RWPE1 (cell line): ENCODE results near the gene MEIKIN.
"Not testable (repeated sequence)": the region's sequence is repeated elsewhere in the genome, so short reads cannot be mapped to it uniquely, and the experiment has no call there.

Experiments used
- CTCF ChIA-PET: fragments of 350-600 bp; sonication (Branson Sonifier 250); formaldehyde crosslinking; extraction: SDS; loops from one replicate; lab custom pipeline; 2021; lab: Yijun Ruan, JAX
- POLR2A ChIA-PET: fragments of 400-600 bp; formaldehyde crosslinking; extraction: SDS; loops from one replicate; lab custom pipeline; 2020; ENCODE audit warnings: antibody characterized with exemption; ENCODE audit not compliant: low non-redundant PET; lab: Yijun Ruan, JAX
- DNase-seq: peaks from one replicate; pipeline ENCODE4 v3.0.0; 2012; ENCODE audit warnings: low spot score
- H3K27ac ChIP-seq: fragments of 450-650 bp; 2 replicates; pipeline ENCODE4 v1.5.1; 2017
- TF ChIP-seq, protein P1 (sequence below): fragments of 450-650 bp; conservative IDR thresholded peaks from 2 replicates; pipeline ENCODE4 v1.5.1; 2017; ENCODE audit warnings: low read depth, mild to moderate bottlenecking

The MEIKIN gene

DNA sequence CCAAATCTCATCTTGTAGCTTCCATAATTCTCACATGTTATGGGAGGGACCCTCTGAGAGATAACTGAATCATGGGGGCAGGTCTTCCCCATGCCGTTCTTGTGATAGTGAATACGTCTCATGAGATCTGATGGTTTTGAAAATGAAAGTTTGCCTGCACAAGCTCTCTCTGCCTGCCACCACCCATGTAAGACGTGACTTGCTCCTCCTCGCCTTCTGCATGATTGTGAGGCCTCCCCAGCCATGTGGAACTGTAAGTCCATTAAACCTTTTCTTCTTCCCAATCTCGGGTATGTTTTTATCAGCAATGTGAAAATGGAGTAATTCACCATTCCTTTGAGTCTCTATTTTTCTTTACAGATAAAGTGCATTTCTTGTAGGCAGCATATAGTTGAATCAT is 81.8 kb downstream of the MEIKIN start:
- no peak overlapping the region for H3K27ac ChIP-seq
- DNase-seq: no peak
- POLR2A ChIA-PET: no interaction called here
- TF ChIP-seq, protein P1, sequence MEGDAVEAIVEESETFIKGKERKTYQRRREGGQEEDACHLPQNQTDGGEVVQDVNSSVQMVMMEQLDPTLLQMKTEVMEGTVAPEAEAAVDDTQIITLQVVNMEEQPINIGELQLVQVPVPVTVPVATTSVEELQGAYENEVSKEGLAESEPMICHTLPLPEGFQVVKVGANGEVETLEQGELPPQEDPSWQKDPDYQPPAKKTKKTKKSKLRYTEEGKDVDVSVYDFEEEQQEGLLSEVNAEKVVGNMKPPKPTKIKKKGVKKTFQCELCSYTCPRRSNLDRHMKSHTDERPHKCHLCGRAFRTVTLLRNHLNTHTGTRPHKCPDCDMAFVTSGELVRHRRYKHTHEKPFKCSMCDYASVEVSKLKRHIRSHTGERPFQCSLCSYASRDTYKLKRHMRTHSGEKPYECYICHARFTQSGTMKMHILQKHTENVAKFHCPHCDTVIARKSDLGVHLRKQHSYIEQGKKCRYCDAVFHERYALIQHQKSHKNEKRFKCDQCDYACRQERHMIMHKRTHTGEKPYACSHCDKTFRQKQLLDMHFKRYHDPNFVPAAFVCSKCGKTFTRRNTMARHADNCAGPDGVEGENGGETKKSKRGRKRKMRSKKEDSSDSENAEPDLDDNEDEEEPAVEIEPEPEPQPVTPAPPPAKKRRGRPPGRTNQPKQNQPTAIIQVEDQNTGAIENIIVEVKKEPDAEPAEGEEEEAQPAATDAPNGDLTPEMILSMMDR: no peak
- CTCF ChIA-PET: no interaction called here

DNA sequence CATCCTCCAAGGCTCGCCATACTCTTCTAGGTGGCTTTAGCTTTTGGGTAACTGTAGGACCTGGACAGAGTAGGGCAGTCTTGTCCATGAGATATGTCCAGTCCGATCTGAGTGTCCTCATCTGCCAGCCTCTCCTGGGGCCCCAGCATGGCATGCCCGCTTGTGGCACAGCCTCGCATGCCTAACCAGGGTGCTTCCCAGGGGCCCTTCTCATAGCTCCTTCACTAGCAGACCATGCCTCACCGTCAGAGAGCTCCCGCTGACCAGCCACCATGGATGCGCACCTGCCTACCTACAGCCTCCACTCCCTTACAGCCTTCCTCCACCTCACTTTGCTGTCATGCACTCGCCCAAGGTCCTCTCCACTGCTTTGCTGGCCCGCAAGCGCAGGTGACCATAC is 88.1 kb downstream of the MEIKIN start:
- ChIA-PET CTCF (no interaction called here), POLR2A (no interaction called here)
- no peak overlapping the region for H3K27ac ChIP-seq
- TF ChIP-seq, protein P1: no peak
- DNase-seq: no peak

DNA sequence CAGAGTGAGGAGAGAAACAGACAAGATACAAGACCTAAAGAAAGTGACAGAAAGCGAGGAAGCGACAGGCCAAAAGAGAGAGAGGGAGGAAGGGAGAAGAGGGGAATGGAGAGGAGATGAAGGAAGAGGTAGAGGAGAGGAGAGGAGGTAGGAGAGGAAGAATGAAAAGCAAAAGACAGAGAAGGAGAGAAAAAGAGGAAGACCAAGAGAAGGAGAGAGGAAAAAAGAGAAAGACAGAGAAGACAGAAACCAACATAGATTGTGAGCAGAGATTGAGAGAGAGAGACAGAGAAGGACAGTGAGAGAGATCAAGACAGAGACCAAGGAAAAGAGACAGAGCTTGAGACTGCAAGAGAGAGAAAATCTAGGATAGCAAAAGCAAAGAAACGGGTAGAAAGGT is 90.0 kb downstream of the MEIKIN start:
- CTCF ChIA-PET: interaction anchor here (0.8 to 1.1 kb wide), 2 partner anchors 207 to 322 kb away, joined by 3 to 4 read pairs; no protein-coding TSS in a partner anchor
- POLR2A ChIA-PET: no interaction called here

DNA sequence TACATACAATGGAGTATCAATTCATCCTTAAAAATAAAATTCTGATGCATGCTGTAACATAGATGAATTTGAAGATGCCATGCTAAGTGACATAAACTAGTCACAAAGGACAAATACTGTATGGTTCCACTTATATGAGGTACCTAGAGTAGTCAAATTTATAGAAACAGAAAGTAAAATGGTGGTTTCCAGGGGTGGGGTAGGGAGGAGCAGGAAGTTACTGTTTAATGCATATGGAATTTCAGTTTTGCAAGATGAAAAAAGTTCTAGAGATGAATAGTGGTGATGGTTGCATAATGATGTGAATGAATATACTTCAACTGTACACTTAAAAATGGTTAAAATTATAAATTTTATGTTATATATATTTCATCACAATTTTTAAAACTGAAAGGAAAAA is 91.3 kb downstream of the MEIKIN start:
- peak; percentile 35 for DNase-seq
- no peak overlapping the region for H3K27ac ChIP-seq
- TF ChIP-seq, protein P1: no peak
- POLR2A ChIA-PET: no interaction called here
- CTCF ChIA-PET: no interaction called here

More for the DNA sequence above, 90.0 kb downstream of the MEIKIN start:
- no peak for DNase-seq
- H3K27ac ChIP-seq: no peak overlapping the region
- TF ChIP-seq, protein P1: no peak

DNA sequence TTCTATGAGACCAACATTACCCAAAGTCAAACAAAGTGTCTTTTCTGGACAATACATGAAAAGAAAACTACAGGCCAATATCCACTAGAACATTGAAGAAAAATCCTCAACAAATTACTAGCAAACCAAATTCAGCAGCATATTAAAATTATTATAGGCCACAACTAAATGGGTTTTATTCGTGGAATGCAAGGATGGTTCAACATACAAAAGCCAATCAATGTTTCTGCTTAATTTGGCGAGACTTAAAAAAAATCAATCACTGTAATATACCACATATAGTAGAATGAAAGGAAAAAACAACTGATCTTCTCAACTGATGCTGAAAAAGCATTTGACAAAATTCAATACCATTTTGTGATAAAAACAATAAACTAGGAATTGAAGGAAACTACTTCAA is 96.8 kb downstream of the MEIKIN start:
- CTCF ChIA-PET: no interaction called here
- TF ChIP-seq, protein P1: no peak
- no peak overlapping the region for H3K27ac ChIP-seq
- POLR2A ChIA-PET: no interaction called here
- DNase-seq: no peak

DNA sequence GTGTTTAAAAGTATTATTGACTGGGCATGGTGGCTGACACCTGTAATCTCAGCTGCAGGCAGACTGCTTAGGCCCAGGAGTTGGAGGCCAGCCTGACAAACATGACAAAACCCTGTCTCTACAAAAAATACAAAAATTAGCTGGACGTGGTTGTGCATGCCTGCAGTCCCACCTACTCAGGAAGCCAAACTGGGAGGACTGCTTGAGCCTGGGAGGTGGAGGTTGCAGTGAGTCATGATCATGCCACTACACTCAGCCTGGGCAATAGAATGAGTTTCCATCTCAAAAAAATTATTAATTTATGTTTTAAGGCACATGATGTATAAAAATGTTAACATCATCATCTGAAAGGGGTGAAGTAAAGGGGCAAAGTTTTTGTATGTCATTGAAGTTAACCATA is 98.9 kb downstream of the MEIKIN start:
- H3K27ac ChIP-seq: no peak overlapping the region
- ChIA-PET POLR2A (no interaction called here), CTCF (interaction anchor here (0.6 to 0.9 kb wide), 2 partner anchors 18 to 201 kb away, joined by 3 to 4 read pairs; no protein-coding TSS in a partner anchor)
- DNase-seq: no peak
- TF ChIP-seq, protein P1: no peak

DNA sequence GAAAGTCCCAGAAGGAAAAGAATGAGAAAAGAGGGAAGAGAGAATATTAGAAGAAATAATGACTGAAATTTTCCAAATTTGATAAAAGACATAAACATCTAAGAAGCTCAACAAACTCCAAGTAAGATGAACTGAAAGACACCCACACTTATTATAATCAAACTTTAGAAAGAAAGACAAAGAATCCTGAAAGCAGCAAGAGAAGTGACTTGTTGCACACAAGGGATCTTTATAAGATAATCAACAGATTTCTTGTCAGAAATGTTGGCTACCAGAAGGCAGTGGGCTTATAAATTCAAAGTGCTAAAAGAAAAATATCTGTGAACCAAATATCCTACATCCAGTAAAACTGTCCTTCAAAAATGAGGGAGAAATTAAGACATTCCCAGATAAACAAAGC is 99.6 kb downstream of the MEIKIN start:
- no peak overlapping the region for H3K27ac ChIP-seq
- POLR2A ChIA-PET: no interaction called here
- TF ChIP-seq, protein P1: no peak
- DNase-seq: no peak
- CTCF ChIA-PET: interaction anchor here (0.6 kb wide), 1 partner anchor 19 kb away, joined by 4 read pairs; no protein-coding TSS in a partner anchor

DNA sequence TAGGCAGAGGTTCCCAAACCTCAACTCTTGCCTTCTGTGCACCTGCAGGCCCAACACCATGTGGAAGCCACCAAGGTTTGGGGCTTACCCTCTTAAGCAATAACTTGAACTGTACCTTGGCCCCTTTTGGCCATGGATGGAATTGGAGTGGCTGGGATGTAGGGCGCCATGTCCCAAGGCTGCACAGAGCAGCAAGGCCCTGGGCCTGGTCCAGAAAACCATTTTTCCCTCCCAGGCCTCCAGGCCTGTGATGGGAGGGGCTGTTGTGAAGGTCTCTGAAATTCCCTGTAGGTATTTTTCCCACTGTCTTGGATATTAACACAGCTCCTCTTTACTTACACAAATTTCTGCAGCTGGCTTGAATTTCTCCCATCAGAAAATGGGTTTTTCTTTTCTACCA is 102.5 kb downstream of the MEIKIN start:
- POLR2A ChIA-PET: not testable (repeated sequence)

DNA sequence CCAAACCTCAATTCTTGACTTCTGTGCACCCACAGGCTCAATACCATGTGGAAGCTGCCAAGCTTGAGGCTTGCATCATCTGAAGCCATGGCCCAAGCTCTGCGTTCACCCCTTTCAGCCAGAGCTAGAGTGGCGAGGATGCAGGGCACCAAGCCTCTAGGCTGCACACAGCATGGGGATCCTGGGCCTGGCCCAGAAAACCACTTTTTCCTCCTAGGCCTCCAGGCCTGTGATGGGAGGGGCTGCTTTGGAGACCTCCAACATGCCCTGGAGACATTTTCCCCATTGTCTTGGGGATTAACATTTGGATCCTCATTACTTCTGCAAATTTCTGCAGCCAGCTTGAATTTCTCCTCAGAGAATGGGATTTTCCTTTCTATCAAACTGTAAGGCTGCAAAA is 112.8 kb downstream of the MEIKIN start:
- DNase-seq, POLR2A ChIA-PET, H3K27ac ChIP-seq: not testable (repeated sequence)
- CTCF ChIA-PET: interaction anchor here (0.6 kb wide), 1 partner anchor 983 kb away, joined by 3 read pairs; no protein-coding TSS in a partner anchor

More for the DNA sequence above, 102.5 kb downstream of the MEIKIN start:
- DNase-seq, CTCF ChIA-PET, H3K27ac ChIP-seq: not testable (repeated sequence)
